ENCODE data around the gene CDK5RAP2. TPM values are rescaled to one million over a fixed set of nuclear protein-coding genes. Genes with fewer than 3 reads are reported as not detected.

The CDK5RAP2 gene
- total and polyA plus RNA-seq, 2 experiments from 2014 or later, result 52.6 to 77.0 TPM

DNA sequence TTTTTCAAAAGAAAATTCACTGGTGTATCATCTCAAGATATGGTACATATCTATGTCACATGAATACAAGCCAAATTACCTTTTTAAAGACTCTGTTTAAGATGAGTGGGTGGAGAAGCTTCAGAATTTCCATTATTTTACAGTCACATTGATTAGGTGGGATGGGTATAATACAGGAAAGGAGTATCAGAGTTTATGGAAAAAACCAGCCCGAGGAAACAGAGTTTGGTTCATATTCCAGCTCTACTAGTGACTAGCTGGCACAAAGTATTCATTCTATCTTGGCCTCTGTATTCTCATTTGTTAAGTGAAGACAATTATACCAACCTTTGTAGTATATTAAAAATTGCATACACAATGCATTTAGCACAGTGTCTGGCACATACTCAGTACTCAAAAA is 46.5 kb upstream of the CDK5RAP2 start:
- Histone ChIP-seq H3K4me1 (ENCODE audit: insufficient read depth) (no peaks in the 10 kb centered on the region), H3K9me3 (ENCODE audit: low read depth) (no peaks in the 10 kb centered on the region), H3K27me3 (replicated peaks; ENCODE audit: insufficient read depth) (no peaks in the 10 kb centered on the region), H3K4me2 (ENCODE audit: unreplicated experiment) (no peak overlapping the region), H3K36me3 (ENCODE audit: low read depth) (no peaks in the 10 kb centered on the region), H3K27ac (no peak overlapping the region), H3K9ac (no peak overlapping the region), H2AFZ (no peak overlapping the region), H4K20me1 (ENCODE audit: insufficient read depth) (no peaks in the 10 kb centered on the region), H3K79me2 (ENCODE audit: insufficient read depth) (no peaks in the 10 kb centered on the region), H3F3A (ENCODE audit: insufficient read depth) (0 out of 2 replicates have a peak, but pooled peaks cover 4% of the 10 kb centered on the region), H3K9me2 (ENCODE audit: insufficient read depth) (no peaks in the 10 kb centered on the region), H3K4me3 (no peak overlapping the region)
- no peak for DNase-seq
- WGBS, 2 experiments (ENCODE audit: low coverage in 1 of 2, low lambda C conversion rate in 2 of 2, missing lambda C conversion rate in 2 of 2), result 44 to 50% methylated on average over 1 of the region's 1 CpG
- in situ Hi-C loops (cut with MboI), result no loop called here
- TF ChIP-seq EZH2 (IDR thresholded peaks at IDR 0.05; ENCODE audit: insufficient read depth, poor library complexity, severe bottlenecking), result no peak
- no peak for TF ChIP-seq EZH2phosphoT487 (IDR thresholded peaks at IDR 0.05; ENCODE audit: insufficient read depth, low read depth)

DNA sequence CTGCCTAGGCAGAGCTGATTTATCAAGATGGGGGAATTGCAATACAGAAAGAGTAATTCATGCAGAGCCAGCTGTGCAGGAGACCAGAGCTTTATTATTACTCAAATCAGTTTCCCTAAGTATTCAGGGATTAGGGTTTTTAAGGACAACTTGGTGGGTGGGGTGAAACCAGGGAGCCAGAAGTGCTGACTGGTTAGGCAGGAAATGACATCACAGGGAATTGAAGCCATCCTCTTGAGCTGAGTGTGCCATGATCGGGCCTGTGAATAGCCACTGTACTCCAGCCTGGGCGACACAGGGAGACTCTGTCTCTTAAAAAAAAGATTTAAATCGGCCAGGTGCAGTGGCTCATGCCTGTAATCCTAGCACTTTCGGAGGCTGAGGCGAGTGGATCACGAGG is 45.3 kb upstream of the CDK5RAP2 start:
- Histone ChIP-seq H3K36me3 (ENCODE audit: low read depth) (no peaks in the 10 kb centered on the region), H3K4me2 (ENCODE audit: unreplicated experiment) (no peak overlapping the region), H3K4me3 (no peak overlapping the region), H3K27me3 (replicated peaks; ENCODE audit: insufficient read depth) (no peaks in the 10 kb centered on the region), H3K79me2 (ENCODE audit: insufficient read depth) (no peaks in the 10 kb centered on the region), H3K9me2 (ENCODE audit: insufficient read depth) (no peaks in the 10 kb centered on the region), H3K4me1 (ENCODE audit: insufficient read depth) (peaks cover 3% of the 10 kb centered on the region; the same call in 1 of the 2 replicates), H3F3A (ENCODE audit: insufficient read depth) (0 out of 2 replicates have a peak, but pooled peaks cover 4% of the 10 kb centered on the region), H3K9me3 (ENCODE audit: low read depth) (no peaks in the 10 kb centered on the region), H3K9ac (no peak overlapping the region), H4K20me1 (ENCODE audit: insufficient read depth) (no peaks in the 10 kb centered on the region), H2AFZ (no peak overlapping the region), H3K27ac (no peak overlapping the region)
- 91 to 93% methylated on average over 6 of the region's 6 CpGs for WGBS, 2 experiments (ENCODE audit: low coverage in 1 of 2, low lambda C conversion rate in 2 of 2, missing lambda C conversion rate in 2 of 2)
- TF ChIP-seq EZH2phosphoT487 (IDR thresholded peaks at IDR 0.05; ENCODE audit: insufficient read depth, low read depth) (no peak), EZH2 (IDR thresholded peaks at IDR 0.05; ENCODE audit: insufficient read depth, poor library complexity, severe bottlenecking) (no peak)
- in situ Hi-C loops (cut with MboI), result no loop called here
- DNase-seq, result peak; percentile 43

DNA sequence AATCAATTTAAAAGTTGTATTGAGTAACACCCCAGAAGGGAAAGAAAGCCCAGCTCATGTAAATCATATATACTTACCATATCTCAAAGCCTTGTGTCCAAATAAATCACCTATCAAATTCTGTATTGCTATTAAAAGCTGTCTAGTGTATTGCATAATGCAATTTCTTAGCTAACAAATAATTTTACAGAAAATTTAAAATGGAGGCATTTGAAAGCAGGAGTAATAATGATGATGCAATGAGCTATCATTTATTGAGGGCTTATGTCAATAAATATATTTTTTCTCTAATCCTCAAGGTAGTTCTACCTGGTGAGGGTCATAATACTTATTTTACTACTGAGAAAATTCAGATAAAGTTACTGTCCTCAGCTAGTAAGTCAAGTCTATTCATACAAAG is 42.8 kb upstream of the CDK5RAP2 start:
- H3K9me3 ChIP-seq (ENCODE audit: low read depth), result no peaks in the 10 kb centered on the region
- H4K20me1 ChIP-seq (ENCODE audit: insufficient read depth), result no peaks in the 10 kb centered on the region
- H3K4me2 ChIP-seq (ENCODE audit: unreplicated experiment), result no peak overlapping the region
- TF ChIP-seq EZH2phosphoT487 (IDR thresholded peaks at IDR 0.05; ENCODE audit: insufficient read depth, low read depth) (no peak), EZH2 (IDR thresholded peaks at IDR 0.05; ENCODE audit: insufficient read depth, poor library complexity, severe bottlenecking) (no peak)
- H2AFZ ChIP-seq, result no peak overlapping the region
- H3K27me3 ChIP-seq (replicated peaks; ENCODE audit: insufficient read depth), result no peaks in the 10 kb centered on the region
- no peak overlapping the region for H3K9ac ChIP-seq
- H3K27ac ChIP-seq, result no peak overlapping the region
- H3K4me1 ChIP-seq (ENCODE audit: insufficient read depth), result peaks cover 12% of the 10 kb centered on the region
- no peaks in the 10 kb centered on the region for H3K9me2 ChIP-seq (ENCODE audit: insufficient read depth)
- in situ Hi-C loops (cut with MboI), result no loop called here
- no peaks in the 10 kb centered on the region for H3K36me3 ChIP-seq (ENCODE audit: low read depth)
- no peak for DNase-seq
- no peaks in the 10 kb centered on the region for H3K79me2 ChIP-seq (ENCODE audit: insufficient read depth)
- H3F3A ChIP-seq (ENCODE audit: insufficient read depth), result peaks cover 4% of the 10 kb centered on the region
- H3K4me3 ChIP-seq, result no peak overlapping the region

DNA sequence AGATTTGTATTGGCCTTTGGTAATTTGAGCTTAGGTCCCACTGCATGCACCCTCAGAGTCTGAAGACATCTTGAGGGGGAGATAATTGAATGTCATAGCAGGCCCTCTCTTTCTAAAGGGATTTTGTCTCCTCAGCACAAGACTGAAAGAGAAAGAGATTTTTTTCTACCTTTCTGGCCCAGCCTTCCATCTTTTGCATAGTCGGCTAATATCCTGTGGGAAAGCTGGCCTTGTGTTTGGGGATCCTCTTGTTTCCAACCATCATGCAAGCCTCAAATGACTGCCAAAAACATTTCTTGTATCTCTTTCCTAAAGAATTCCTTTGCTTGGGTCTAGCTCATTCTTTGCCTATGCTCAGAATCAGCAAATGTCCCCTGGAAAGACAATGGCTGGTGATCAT is 42.0 kb upstream of the CDK5RAP2 start:
- Histone ChIP-seq H3K4me2 (ENCODE audit: unreplicated experiment) (no peak overlapping the region), H2AFZ (no peak overlapping the region), H3K9me2 (ENCODE audit: insufficient read depth) (no peaks in the 10 kb centered on the region), H3K27me3 (replicated peaks; ENCODE audit: insufficient read depth) (no peaks in the 10 kb centered on the region), H3F3A (ENCODE audit: insufficient read depth) (peaks cover 10% of the 10 kb centered on the region), H3K79me2 (ENCODE audit: insufficient read depth) (no peaks in the 10 kb centered on the region), H3K9me3 (ENCODE audit: low read depth) (no peaks in the 10 kb centered on the region), H3K36me3 (ENCODE audit: low read depth) (no peaks in the 10 kb centered on the region), H3K27ac (no peak overlapping the region), H3K4me3 (no peak overlapping the region), H3K4me1 (ENCODE audit: insufficient read depth) (peaks cover 21% of the 10 kb centered on the region), H4K20me1 (ENCODE audit: insufficient read depth) (no peaks in the 10 kb centered on the region), H3K9ac (no peak overlapping the region)
- in situ Hi-C loops (cut with MboI), result no loop called here
- 97 to 100% methylated on average over 1 of the region's 1 CpG for WGBS, 2 experiments (ENCODE audit: low coverage in 1 of 2, low lambda C conversion rate in 2 of 2, missing lambda C conversion rate in 2 of 2)
- TF ChIP-seq EZH2 (IDR thresholded peaks at IDR 0.05; ENCODE audit: insufficient read depth, poor library complexity, severe bottlenecking), result no peak
- TF ChIP-seq EZH2phosphoT487 (IDR thresholded peaks at IDR 0.05; ENCODE audit: insufficient read depth, low read depth), result no peak
- no peak for DNase-seq
